Amniotic epithelial cell (primary cell): ENCODE measurements around the gene ZNF334.

Experiments used
- DNase-seq: peaks from one replicate; pipeline ENCODE4 v3.0.0-alpha.2; 2010; ENCODE audit warnings: low read depth

ZNF334 gene

DNA sequence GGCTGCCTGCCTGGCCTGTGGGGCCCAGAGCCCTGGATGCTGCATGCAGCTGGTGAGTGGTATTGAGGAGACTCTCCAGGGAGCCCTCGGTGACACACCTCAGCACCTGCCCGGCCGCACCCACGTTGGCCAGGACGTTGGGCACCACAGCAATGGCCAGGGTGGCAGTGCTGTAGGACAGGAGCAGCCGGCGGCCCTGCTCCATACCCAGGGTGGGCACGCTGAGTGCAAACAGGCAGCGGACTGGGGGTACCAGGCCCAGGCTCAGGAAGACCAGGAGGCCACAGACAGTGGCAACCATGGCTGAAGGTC lies 32.4 kb upstream of the ZNF334 start:
- DNase-seq = no peak

GRCh38 chr20:46545077-46545826 lies 31.9 kb upstream of the ZNF334 start:
- DNase-seq = peak; percentile 61

GRCh38 chr20:46544576-46544975 lies 31.2 kb upstream of the ZNF334 start:
- peak; percentile 6 for DNase-seq

- DNase-seq = no peak
Measured at GRCh38 chr20:46543959-46544358, 30.6 kb upstream of the ZNF334 start.

DNA sequence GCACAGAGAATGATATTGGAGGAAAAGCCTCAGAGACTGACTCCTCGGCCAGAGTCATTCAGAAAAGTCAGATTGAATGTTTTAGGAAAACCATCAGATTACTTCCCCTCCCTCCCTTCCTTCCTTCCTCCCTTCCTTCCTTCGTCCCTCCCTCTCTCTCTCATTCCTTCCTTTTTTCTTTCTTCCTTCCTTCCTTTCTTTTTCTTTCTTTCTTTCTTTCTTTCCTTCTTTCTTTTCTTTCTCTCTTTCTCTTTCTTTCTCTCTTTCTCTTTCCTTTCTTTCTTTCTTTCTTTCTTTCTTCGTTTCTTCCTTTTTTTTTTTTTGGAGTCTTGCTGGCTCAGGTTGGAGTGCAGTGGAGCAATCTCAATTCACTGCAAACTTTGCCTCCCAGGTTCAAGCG lies 29.7 kb upstream of the ZNF334 start:
- no peak for DNase-seq

GRCh38 chr20:46541229-46541935 lies 28.0 kb upstream of the ZNF334 start:
- no peak for DNase-seq

GRCh38 chr20:46539113-46539512 lies 25.8 kb upstream of the ZNF334 start:
- no peak for DNase-seq

DNA sequence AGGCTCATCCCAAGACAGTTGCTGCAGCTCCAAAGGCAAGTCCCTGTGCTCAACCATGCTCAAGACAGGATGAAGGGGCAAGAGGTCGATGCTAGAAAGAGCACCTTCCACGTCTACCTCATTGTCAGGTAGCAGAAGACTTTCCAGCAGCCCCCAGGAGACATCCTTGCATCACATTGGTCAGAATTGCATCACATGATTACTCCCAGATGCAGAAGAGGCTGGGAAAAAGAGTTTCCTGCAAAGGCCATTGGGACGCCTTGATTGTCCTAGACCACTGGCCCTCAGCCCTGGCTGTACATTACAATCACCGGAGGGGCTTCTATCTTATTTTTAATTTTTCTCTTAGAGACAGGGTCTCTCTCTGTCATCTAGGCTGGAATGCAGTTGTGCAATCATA lies 17.3 kb upstream of the ZNF334 start:
- DNase-seq = no peak

DNA sequence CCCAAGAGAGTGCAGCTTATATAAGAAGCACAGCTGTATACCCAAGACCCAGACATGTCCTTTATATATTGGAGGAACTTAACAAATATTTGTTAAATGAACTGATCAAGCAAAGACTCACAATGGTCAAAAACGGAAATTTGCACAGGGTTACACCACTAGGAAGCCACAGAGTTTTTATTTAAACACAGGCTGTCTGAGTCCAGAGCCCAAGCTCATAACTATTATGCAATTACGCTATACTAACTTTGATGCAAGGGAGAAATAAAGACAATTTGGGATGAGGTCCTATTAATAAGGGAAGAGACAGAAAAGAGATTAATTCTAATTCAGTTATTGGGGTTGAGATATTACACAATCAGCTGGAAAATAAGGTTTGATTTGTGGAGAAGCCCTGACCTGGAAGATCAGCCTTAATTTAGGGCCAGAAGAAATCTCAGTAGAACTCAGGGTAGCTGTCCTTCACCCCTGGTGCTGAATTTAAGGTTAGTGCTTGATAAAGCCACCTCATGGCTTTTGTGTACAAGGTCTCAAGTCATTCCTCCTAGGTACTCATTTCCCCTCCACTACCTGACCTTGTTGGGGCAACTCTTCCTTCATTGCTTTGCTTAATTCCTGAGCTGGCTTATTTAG lies 10.5 kb upstream of the ZNF334 start:
- DNase-seq = peak; percentile 8

GRCh38 chr20:46523108-46523507 lies 9.7 kb upstream of the ZNF334 start:
- no peak for DNase-seq

- DNase-seq = peak; percentile 68
Measured at GRCh38 chr20:46520976-46521579, 7.7 kb upstream of the ZNF334 start.

DNA sequence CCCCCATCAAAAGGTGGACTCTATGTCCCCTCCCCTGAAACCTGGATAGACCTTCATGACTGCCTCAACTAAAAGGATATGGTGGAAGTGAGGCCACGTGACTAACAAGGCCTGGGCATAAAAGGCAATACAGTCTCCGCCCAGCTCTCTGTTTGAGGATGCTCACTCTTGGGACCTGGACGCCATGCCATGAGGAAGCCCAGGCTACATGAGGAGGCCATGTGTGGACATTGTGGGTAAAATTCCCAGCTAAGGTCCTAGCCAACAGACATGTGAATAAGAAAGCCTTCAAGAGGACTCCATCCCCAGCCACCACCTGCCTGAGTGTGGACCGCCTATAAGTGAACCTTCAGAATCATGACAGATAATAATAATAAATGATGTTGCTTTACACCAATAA lies 7.2 kb upstream of the ZNF334 start:
- no peak for DNase-seq

GRCh38 chr20:46519471-46520068 lies 6.2 kb upstream of the ZNF334 start:
- DNase-seq = no peak

GRCh38 chr20:46509523-46509922 lies 3.8 kb downstream of the ZNF334 start:
- no peak for DNase-seq

- DNase-seq = no peak
Measured at GRCh38 chr20:46507760-46508407, 5.5 kb downstream of the ZNF334 start.

- no peak for DNase-seq
Measured at GRCh38 chr20:46505506-46505905, 7.9 kb downstream of the ZNF334 start.

DNA sequence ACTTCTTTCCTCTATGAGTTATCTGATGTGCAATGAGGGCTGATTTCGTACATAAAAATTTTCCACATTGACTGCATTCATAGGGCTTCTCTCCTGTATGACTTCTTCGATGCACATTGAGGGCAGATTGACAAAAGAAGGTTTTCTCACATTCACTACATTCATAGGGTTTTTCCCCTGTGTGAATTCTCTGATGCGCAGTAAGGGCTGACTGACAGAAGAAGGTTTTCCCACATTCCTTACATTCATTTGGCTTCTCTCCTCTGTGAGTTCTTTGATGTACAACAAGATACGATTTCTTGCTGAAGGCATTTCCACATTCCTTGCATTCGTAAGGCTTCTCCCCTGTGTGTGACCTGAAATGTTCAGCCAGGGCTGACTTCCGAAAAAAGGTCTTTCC lies 11.4 kb downstream of the ZNF334 start:
- DNase-seq = peak; percentile 2

DNA sequence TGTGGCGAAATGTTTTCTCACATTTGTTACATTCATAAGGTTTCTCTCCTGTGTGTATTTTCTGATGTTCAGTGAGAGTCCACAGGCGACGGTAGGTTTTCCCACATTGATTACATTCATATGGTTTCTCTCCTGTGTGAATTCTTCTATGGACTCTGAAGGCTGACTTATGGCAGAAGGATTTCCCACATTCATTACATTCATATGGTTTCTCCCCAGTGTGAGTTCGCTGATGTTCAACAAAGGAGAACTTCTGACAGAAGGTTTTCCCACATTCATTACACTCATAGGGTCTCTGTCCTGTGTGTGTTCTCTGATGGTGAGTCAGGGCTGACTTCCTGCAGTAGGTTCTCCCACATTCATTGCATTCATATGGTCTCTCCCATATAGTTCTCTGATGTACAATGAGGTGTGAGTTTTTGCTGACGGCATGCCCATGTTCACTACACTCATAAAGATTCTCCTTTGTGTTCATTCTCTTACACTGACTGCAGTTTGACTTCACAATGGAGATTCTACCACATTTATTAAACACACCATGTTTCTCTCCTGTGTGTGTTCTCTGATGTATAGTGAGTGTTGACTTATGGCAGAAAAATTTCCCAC lies 11.9 kb downstream of the ZNF334 start:
- peak; percentile 10 for DNase-seq

DNA sequence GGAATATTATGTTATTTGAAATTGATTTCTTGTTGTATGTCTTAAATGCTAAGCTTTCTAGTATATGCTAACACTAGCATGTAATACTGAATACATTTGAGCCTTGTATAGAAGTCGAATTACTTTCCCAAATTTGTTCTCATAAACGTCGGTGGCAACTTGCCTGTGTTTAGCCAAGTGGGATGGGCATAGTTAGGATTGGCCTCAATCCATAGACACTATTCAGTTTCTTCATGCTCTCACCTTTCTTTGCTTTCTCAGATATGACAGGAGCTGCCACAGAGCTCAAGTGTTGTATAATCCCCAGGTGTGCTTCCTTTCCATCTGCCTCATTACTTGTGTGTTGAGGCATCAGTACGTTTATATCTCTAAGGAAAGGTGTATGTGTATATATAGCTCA lies 19.3 kb downstream of the ZNF334 start:
- no peak for DNase-seq

DNA sequence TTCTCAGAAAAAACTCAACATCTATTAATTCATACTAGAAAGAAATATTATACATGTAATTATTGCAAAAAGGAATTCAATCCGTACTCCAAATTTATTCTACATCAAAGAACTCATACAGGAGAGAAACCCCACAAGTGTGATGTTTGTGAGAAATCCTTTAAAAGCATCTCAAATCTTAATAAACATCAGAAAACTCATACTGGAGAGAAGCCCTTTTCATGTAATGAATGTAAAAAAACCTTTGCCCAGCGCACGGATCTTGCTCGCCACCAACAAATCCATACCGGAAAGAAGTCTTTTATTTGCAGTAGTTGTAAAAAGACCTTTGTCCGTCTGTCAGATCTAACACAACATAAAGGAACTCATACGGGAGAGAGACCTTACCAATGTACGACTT lies 22.0 kb downstream of the ZNF334 start:
- no peak for DNase-seq

DNA sequence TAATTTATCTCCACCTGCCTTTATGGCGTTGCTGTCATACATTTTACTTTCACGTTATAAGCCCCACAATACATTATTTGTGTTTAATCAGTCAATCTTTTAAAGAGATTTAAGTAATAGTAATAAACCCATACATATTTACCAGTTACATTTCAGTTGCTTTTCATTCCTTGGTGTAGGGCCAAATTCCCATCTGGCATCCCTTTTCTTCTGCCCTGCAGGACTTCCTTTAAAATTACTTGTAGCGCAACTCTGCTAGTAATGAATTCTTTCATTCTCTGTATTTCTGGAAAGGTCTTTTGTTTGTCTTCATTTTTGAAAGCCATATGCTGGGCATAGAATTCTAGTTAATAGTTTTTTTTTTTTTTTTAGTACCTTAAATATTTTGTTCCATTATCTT lies 24.9 kb downstream of the ZNF334 start:
- no peak for DNase-seq

DNA sequence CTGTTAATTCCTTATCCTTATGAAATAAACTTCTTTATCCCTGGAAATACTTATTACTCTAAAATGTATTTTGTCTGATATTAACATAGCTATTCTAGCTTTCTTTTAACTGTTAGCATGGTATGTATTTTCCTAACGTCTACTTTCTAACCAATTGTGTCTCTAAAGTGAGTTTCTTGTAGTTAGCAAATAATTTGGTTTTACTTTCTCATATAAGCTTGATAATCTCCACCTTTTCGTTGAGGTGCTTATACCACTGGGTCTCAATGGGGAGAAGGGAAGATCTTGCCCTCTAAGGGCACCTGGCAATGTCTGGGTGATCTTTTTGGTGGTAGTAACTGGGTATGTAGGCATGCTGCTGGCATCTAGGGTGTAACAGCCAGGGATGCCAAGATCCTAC lies 25.7 kb downstream of the ZNF334 start:
- DNase-seq = no peak
